Measurements from ENCODE around the gene S100A14. TPM values are rescaled to one million over a fixed set of nuclear protein-coding genes. Genes with fewer than 3 reads are reported as not detected.

S100A14 gene
- total RNA-seq, 1 donor from 2014 or later = 51.3 TPM

DNA sequence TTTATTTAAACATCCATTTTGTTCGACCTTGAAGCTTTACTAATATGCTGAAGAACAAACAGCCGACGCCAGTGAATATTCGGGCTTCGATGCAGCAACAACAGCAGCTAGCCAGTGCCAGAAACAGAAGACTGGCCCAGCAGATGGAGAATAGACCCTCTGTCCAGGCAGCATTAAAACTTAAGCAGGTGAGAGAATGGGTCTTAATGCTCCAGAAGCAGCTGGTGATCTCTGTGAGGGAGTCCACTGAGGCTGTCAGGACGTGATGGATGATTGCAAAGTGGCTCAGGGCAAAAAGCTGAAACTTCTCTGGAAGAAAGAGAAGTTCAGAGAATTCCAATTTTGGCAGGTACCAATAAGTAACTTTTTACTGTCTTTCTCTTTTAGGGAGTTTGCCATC is 22.1 kb upstream of the S100A14 start:
- no peak for DNase-seq (ENCODE audit: low spot score)

DNA sequence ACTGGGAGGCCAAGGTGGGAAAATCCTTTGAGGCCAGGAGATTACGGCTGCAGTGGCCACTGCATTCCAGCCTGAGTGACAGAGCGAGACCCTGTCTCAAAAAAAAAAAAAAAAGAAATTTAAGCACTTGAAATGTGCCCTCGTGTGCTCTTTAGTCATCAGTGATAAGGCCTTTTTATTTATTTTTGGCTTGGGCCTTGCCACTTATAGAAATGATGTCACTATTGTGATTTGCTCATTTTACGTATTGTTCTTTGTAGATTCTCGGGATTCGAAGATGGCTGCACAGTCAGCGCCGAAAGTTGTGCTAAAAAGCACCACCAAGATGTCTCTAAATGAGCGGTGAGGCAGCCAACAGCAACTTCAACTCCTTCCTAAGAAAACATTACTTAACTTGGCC is 20.2 kb upstream of the S100A14 start:
- no peak for DNase-seq (ENCODE audit: low spot score)

DNA sequence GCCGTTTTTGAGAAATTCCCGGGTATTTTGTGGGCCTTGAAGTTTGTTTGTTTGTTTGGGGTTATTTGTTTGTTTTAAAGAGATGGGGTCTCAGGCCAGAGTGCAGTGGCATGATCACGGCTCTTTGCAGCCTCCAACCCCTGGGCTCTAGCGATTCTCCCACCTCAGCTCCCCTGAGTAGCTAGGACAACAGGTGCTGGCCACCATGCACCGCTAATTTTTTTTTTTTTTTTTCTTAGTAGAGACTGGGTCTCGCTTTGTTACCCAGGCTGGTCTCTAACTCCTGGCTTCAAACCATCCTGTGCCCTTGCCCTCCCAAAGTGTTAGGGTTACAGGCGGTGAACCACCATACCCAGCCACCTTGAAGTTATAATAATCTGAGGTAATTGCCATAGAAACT is 19.7 kb upstream of the S100A14 start:
- no peak for DNase-seq (ENCODE audit: low spot score)

DNA sequence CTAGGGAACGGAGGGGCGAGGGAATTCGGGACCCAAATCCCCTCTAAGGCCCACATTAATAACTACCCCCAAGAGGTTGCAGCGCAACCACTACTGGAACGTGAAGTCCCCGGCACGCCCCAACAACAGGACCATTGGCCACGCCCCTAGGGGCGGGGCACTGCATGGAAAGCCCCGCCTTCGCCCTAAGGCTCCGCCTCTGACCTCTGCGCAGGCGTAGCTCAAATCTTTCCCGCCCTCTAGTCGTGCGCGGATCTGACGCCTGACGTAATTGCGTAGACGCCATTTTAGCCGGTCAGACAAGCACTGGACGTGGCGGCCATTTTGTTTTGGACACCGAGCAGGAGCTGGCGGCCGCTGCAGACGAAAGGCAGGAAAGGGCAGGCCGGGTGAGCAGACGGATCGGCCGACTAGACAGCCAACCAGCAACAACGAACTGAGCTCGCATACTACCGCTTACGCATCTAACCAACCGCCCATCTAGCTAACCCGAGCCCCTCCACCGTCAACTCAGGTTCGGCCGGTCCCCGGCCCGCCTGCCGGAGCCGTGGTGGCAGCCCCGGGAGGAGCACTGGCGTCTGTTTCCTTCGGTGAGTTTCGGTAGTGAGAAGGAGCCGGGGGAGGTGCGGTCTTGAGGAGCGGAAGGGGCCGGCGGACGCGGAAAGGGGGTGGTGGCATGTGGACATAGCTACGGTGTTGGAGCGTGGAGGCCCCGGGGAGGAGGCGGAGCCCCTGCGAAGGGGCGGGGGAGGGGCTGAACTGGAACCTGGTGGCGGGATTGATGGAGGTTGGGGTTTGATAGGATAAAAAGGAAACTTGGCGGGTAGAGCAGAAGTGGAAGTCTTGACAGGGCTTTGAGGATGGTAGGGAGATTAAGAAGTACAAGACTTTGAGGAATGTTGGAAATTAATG is 17.9 kb upstream of the S100A14 start, which contains the start of gene CHTOP:
TSS of gene CHTOP (plus strand) at position 313 of the 912 bp plus-strand sequence. CDS start 2,523 bp downstream, outside the sequence.
- peak; percentile 98 for DNase-seq (ENCODE audit: low spot score)

DNA sequence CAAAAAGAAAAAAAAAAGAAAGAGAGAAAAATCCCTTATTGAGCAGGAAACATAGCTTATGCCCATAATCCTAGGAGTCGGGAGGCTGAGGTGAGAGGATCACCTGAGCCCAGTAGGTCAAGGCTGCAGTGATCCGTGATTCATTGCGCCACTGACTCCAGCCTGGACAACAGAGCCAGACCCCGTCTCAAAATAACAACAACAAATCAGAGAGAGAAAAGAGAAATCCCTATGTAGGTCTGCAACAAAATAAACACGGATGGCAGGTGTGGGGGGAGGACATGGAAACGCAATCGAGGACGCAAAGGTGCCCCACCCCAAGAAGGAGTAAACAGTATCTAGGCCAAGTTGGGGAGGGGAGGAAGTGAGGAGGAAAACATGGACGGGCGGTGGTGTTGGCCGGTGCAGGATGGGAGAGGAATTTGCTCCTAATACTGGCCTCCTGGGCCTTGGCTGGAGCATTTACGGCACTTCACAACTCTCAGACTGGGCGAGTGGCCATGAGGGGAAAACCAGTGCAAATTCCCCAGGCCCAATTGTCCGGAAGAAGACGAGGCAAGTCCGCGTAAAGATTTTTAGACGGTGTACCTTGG is 17.1 kb upstream of the S100A14 start:
- no peak for DNase-seq (ENCODE audit: low spot score)

DNA sequence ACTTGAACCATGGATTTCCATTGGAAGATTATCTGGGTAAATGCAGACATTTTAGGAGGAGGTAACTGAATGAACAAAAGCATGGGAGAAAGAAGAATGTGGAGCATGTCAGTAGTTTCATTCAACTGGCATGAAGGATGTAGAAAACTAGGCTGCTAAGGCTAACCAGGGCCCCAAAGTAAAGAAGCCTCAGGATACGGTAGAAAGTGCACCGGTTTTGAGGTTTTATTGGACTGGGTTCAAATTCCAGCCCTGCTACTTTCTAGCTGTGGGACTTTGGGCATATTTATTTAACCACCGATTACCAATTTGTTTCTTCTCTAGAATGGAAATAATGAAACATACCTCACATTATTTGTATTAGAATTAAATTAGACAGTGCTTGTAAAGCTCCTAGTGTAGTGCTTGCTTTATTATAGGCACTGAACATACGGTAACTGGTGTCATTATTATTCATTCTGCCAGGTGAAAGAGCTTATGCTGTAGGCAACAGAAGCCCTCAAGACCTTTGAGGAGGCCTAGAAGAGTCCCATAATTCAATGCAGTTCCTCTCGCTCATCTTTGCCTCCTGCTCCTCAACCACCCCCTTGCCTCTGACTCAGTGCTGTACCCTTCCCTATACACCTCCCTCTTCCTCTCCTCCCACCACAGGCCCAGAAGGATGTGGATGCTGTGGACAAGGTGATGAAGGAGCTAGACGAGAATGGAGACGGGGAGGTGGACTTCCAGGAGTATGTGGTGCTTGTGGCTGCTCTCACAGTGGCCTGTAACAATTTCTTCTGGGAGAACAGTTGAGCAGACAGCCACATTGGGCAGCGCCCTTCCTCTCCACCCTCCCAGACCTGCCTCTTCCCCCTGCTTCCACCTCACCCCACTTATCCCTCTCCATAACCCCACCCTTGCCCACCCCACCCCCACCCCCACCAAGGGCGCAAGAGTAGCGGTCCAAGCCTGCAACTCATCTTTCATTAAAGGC is 15.2 kb upstream of the S100A14 start:
- no peak for DNase-seq (ENCODE audit: low spot score)

DNA sequence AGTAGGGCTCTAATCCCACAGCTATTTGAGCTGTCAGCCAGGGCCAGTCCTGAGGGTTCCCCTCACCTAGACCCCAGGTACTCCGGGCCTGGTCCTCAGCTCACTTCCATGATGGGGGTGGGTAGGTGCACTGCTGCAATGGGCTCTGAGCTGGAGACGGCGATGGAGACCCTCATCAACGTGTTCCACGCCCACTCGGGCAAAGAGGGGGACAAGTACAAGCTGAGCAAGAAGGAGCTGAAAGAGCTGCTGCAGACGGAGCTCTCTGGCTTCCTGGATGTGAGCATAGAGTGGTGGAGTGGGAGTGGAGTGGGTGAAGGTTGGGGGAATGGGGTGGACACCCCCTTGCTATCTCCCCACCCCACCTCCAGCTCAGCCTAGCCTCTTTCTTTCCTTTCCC is 14.3 kb upstream of the S100A14 start:
- no peak for DNase-seq (ENCODE audit: low spot score)

DNA sequence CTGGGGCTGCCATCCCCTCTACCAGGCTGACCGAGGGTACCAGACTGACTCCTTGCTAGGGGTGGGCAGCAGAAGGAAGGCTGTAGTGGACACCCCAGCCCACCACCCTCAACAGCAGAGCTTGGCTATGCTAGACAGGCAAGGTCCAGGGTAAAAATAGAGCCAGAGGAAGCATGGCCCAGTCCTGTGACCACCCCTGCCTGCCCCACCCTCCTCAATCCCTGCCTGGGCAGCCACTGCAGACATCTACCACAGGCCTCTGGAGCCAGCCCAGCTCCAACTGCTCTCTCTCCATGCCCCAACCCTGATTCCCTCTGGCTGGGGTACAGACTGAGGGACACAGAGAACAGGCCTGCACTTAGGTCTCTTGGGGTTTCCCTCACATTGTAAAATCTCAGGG is 13.8 kb upstream of the S100A14 start:
- DNase-seq (ENCODE audit: low spot score) = no peak

DNA sequence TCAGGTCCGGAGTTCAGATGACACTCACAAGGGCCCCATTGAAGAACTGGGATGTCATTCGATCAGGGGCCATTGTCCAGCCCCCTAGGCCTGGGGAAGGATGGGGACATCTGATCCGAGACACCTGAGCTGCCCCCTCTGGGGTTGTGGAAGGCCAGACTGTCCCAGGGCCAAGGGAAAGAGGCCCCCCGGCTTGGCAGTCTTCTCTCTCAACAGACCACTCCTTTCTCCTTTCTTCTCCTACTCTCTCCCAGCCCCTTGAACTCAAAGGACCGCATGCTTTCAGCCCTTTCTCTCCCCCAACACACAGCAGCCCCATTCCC is 13.2 kb upstream of the S100A14 start:
- DNase-seq (ENCODE audit: low spot score) = no peak

DNA sequence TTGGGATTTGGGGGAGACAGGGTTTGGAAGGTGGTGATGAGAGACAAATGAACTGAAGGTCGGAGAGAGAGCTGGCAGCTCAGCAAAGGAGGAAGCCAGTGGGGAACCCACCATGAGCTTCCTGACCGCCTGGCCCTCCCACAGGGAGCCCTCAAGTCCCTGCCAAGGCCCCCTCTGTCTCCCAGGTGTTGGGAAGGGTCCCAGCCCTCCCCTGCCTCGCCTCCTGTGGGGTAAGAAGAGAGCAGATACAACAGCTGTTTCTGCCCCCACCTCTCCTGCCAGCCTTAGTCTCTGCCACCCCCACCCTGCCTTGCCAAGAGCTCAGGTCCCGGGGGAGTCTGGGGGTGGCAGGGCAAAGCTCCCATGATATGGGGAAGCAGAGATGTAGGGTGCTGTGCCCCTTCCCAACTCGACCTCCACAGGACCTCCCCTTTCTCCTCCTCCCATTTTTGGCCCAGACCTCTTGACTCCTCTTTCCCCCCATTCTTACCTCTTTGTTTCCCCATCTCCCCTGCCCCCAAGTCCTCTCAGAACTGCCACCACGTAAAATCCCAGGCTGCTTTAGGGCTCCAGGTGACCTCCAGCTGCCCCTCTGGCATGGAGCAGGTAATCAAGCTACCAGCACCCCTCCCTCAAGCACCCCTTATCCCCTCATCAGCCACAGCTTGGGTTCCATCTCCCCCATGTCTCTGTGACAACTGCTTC is 12.7 kb upstream of the S100A14 start:
- no peak for DNase-seq (ENCODE audit: low spot score)

DNA sequence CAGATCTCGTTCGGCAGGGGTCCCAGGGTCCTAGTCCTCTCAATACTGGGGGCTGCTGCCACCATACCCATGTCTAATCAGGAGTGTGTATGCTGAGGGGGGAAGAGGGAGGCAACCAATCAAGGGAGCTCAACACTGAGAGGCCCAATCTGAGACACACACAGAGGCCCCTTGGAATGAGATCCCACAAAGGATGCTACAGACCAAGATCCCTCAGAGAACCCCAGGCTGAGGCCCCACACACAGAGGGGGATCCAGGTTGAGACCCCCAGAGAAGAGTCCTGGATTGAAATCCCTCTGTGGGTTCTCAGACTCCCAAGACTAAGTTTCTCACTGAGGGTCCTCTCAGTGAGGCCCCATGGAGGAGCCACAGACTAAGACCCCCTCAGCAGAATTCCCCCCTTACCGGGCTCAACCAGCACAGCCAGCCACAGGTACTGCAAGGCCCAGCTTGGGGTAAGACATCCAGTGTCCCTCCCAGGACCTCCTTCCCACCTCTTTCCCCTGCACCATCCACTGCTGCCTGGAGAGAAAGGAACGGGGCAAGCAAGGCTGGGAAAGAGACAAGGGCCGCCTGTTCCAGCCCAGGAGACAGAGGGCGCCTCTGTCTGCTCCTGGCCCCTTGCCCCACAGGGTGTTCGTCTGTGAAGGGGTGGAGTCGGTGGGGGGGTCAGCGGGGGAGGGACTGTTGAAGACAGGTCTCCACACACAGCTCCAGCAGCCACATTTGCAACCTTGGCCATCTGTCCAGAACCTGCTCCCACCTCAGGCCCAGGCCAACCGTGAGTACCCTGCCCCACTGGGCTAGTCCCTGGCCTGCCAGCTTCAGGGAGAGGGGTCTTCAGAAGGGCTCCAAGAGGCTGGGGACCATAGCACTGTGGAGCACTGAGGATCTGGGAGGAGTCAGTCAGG is 11.8 kb upstream of the S100A14 start, which contains the start of gene S100A1:
TSS of gene S100A1 (plus strand) at position 720 of the 912 bp plus-strand sequence. CDS start 2,088 bp downstream, outside the sequence.
- DNase-seq (ENCODE audit: low spot score) = no peak

DNA sequence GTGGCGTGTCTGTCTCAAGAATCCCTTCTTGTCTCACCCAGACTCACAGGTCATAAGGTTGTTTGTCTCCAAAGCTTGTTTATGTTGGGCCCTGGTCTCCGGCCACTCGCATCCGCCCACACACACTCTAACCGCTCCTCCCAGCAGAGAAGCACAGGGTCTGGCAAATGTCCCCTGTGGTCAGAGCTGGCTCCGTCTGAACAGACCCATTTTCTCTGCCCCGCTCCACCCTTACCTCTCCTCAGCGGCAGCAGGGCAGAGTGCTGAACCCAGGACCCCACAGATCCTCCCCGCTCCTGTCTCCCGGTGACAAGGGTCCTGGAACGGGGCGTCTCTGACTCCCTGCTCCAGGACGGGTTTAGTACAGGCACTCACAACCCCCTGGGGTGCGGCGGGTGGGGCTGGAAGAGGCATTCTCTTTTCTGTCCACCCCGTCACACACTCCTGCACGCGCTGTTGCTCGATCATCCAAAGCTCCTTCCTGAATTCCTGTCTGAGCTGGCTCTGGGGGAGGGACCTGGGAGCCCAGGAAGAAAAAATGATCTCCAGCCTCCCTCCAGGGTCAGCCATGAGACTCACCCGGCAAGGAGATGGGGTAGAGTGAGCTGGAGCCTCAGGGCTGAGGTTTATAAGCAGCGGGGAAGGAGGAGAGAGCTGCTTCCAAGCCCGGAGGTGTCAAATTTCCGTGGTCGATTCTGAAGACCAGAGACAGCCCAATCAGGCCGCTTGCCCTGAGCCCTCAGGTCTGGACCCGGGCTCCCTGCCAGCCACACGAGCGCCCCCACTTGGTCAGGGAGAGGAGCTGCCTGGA is 11.0 kb upstream of the S100A14 start, which contains the start of gene S100A13:
TSS of gene S100A13 (minus strand) at position 602 of the 811 bp plus-strand sequence. CDS start 1,033 bp downstream, outside the sequence.
- DNase-seq (ENCODE audit: low spot score) = peak; percentile 81

DNA sequence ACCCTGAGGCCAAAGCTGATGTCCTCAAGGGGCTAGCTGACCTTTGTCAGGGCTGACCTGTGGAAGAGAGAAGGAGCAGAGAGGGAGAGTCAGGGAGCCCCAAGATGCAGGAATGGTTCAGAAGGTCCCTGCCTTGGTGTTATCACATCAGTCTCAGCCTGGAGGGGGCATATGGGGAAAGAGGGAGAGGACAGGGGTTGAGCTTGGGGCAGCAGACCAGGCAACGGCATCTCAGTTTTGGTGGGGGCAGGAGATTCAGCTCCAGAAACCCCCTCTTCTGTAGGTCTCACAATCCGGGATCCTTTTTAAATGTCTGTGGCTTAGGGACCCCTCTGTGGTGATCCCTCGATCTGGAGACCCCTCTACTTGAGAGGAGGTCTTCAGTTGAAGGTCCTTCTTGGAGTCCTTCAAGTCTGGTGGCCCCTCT is 10.4 kb upstream of the S100A14 start:
- DNase-seq (ENCODE audit: low spot score) = no peak

DNA sequence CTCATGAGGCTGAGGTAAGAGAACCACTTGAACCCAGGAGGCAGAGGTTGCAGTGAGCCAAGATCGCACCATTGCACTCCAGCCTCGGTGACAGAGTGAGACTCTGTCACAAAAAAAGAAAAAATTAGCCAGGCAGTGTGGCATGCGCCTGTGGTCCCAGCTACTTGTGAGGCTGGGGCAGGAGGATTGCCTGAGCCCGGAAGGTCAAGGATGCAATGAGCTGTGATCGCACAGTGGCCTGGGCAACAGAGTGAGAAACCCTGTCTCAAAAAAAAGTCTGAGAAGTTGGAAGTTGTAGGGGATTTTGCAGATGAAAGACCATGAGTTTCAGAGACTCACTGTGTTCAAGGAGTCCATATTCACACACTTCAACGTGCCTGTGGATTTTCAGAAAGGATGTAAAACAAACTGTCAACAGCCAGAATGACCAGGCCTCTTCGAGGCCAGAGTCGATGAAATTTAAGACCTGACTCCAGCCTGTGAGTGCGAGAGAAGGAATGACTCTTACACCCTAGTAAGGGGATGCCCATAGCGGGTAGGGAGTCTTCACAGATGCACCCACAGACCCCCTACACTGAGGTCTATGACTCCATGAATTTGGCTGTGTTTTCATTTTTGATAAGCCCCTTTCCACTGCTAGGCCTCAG is 9.0 kb upstream of the S100A14 start:
- no peak for DNase-seq (ENCODE audit: low spot score)

DNA sequence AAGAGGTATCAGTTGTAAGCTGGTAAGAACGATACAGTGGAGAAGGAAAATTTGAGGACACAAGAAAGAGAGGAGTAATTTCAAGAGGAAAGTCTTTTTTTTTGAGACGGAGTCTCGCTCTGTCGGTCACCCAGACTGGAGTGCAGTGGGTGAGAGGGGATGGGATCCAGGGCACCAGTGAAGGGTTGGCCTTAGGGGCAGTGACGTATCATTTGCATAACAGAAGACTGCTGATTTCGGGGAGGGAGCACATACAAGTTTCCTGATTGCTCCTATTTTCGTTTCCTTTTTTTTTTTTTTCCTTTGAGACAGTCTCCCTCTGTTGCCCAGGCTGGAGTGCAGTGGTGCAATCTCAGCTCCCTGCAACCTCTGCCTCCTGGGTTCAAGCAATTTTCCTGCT is 7.0 kb upstream of the S100A14 start:
- DNase-seq (ENCODE audit: low spot score) = no peak

DNA sequence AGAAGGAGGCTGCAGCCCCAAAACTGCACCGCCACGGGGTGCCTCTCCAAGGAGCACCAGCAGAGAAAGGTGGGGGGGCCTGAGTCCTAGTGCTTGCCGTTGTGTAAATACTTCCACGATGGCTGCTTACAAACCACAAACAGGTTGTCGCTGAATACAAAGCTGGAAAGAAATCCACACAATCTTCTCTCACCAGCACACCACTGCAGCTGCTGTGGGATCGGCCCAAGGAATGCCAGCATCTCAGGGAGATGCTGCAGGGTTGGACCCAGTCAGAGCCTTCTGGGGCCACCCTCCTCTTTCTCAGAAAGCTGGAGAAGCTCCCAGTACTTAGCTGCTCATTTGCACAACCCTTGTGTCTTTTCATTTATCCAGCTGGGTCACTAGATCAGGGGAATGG is 3.0 kb upstream of the S100A14 start:
- DNase-seq (ENCODE audit: low spot score) = no peak

DNA sequence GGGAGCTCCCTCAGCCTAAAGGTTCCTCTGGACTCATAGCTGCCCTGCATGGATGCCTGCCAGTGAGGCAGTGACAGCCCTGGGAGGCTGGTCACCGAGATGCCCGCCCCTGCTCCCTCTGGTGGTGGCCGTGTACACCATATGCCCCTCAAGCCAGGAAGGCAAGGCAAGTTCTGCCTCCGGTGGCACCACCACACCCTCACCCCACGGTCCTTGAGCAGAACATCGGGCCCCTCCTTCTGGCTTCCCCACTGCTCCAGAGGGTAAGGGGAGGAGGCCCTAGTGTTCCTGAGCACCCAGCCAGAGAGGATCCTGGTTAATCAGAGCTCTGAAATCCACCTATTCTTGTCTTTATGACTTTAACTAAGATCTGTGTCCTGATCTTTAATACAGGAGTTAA is 1.5 kb upstream of the S100A14 start:
- DNase-seq (ENCODE audit: low spot score) = peak; percentile 75

DNA sequence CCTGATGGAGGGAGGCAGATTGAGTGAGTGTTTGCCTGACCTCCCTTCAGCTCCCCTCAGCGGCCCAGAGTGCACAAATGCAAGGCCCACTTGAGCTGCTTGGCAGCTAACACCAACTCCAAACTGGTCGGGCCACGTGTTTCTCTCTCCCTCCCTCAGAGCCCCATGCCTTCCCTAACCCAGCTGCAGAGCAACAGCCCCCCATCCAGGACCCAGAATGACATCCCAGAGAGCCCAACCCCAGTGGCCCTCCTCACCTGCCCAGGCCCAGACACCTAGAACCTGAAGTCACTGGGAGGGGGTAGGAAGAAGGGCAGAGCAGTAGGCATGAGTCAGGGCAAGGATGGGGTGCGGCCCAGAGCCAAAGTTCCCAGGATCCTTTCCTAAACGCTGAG is 789 bp upstream of the S100A14 start:
- no peak for DNase-seq (ENCODE audit: low spot score)

DNA sequence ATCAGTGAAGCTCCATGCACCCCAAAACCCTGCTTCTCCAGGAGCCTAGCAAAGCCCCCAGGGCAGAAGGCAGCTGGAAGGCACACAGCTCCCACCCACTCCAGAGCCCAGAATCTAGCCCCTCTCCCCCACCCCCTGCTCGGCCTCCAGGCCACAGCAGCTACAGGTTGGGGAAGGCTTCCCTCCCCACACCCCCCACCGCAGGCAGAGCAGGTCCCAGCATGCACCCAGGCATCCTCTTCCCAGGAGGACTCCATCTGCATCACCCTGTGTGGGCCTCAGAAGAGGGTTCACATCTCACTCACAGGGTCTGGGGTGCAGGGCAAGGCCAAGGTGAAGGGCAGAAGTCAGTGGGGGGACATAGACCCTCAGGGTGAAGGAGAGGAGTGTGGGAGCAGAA is 719 bp downstream of the S100A14 start:
- no peak for DNase-seq (ENCODE audit: low spot score)

Data from ureter (tissue), 1 donor.